IPS-NIHi11 (cell line): ENCODE data around the gene BPHL.
"Not testable (repeated sequence)": the region's sequence is repeated elsewhere in the genome, so short reads cannot be mapped to it uniquely, and the experiment has no call there.

ENCODE experiments used
- DNase-seq: peaks from one replicate; pipeline ENCODE4 v3.0.0; 2012; ENCODE audit warnings: mixed read lengths, low spot score

Gene BPHL

GRCh38 chr6:3156184-3157130 lies 37.9 kb downstream of the BPHL start:
- DNase-seq: peak; percentile 21

DNA sequence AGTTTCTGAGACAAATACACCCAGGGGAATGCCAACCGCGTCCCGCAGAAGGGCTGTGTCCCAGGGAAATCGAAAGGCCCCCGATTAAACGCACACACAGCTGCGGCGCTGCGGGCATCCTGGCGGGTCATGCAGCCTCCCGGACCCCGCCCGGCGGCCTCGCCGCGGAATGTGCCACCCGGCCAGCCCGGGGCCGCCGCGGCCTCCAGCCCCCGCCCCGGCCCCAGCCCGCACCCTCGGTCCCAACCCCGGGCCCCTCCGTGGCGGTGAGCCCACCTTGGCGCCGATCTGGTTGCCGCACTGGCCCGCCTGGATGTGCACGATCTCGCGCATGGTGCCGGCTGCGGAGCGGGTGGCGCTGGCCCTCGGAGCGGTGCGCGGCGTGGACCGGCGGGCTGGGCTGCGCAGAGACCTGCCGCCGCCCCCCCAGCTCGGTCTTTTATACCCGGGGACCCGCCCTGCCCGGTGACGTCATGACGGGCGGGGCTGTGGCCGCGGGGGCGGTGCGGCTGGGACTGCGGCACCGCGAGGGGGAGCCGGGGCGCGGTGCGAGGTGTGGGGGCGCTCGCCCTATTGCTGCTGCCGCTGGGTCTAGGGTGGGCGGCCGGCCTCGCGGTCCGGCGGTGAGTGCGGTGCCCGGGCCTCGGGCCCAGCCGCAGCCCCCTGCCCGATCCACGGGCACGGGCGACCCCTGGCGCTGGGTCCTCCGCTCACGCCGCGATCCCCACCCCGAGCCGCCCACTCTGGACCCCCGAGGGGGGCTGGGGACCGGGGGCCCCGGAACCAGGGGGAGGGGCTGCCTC lies 38.8 kb downstream of the BPHL start, which contains the start of gene TUBB2A:
Gene TUBB2A, minus strand, starts transcription at position 414 of the 803 bp plus-strand sequence. Its CDS starts 81 bp downstream, at position 333.
- peak; percentile 95 for DNase-seq

GRCh38 chr6:3159805-3160781 lies 41.6 kb downstream of the BPHL start:
- no peak for DNase-seq

- no peak for DNase-seq
Measured at GRCh38 chr6:3162067-3162497, 43.6 kb downstream of the BPHL start.

GRCh38 chr6:3162565-3163247 lies 44.2 kb downstream of the BPHL start:
- peak; percentile 87 for DNase-seq

DNA sequence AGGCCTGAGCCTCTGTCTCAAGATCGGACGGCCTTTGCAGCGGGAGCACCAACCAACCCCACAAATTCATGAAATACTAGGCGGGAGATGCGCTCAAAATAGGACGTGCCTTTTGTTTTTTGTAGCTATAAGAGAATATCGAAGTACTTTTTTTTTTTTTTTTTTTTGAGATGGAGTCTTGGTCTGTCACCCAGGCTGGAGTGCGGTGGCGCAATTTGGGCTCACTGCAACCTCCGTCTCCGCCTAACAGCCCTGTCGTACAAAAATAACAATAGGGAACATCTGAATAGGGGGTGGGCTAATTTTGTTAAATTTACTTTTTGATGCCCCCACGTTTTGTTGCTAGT lies 44.7 kb downstream of the BPHL start:
- no peak for DNase-seq

- DNase-seq: no peak
Measured at GRCh38 chr6:3164388-3164787, 45.9 kb downstream of the BPHL start.

DNA sequence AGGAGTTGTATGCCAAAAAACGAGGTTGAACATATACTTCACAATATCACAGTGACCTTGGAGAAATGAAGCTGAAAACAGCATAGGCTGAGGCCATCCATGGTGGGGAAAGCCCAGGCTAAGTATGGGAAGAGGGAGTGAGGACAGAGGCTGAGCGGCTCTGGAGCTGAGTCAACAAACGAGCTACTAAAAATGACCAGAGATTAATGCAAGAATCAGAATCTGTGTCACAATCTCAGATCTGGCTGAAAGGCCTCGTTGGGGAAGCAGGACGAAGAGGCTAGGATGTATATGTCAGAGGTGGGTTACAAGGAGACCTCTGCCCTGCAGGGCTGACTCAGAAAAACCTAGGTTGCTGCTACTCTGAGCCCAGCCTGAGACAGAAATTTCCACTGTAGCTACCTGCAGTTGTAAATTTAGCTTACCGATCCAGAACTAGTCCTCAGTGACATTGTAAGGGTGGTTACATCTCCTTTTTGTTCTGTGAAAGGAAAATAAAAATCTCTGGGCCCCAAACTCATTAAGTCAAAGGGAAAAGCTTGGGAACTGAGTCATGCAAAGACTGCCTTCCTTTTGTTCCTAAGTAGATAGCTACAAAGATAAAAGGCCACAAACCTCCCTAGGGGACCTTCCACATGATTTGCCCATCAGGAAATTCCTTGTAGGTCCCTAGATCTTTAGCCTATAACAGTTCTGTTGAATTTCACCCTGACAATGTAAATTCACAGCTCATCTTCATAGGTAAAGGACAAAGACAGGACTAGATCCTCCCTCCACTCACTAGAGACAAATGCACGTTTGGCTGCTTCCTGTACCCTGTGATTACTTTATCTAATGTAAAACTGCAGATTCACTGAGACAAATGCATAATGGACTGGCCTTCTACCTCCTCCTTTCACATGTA lies 47.4 kb downstream of the BPHL start:
- no peak for DNase-seq

DNA sequence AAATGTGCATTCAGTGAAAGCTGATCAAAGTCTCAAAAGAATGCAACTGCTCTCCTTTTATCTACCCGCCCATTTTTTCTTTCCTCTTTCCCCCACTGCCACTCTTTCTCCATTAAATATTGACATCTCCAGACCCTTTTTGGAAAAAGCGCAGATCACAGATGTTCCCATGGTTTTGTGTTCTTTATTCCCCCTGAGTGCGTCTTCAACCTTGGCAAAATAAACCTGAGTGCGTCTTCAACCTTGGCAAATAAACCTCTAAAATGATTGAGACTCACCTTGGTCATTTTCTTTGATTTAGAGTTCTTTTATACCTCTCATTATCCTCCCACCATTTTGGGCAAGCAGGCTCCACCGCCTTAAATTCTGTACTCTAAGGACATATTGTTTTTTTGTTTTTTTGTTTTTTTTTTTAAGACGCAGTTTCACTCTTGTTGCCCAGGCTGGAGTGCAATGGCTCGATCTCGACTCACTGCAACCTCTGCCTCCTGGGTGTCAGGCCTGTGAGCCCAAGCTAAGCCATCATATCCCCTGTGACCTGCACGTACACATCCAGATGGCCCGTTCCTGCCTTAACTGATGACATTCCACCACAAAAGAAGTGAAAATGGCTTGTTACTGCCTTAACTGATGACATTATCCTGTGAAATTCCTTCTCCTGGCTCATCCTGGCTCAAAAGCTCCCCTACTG lies 48.2 kb downstream of the BPHL start:
- not testable (repeated sequence) for DNase-seq

GRCh38 chr6:3168046-3168445 lies 49.5 kb downstream of the BPHL start:
- DNase-seq: not testable (repeated sequence)

DNA sequence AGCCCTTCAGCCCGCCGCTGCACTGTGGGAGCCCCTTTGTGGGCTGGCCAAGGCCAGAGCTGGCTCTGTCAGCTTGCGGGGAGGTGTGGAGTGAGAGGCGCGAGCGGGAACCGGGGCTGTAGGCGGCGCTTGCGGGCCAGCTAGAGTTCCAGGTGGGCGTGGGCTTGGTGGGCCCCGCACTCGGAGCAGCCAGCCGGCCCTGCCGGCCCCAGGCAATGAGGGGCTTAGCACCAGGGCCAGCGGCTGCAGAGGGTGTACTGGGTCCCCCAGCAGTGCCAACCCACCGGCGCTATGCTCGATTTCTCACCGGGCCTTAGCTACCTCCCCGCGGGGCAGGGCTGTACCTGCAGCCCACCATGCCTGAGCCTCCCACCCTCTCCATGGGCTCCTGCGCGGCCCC lies 52.2 kb downstream of the BPHL start:
- not testable (repeated sequence) for DNase-seq

DNA sequence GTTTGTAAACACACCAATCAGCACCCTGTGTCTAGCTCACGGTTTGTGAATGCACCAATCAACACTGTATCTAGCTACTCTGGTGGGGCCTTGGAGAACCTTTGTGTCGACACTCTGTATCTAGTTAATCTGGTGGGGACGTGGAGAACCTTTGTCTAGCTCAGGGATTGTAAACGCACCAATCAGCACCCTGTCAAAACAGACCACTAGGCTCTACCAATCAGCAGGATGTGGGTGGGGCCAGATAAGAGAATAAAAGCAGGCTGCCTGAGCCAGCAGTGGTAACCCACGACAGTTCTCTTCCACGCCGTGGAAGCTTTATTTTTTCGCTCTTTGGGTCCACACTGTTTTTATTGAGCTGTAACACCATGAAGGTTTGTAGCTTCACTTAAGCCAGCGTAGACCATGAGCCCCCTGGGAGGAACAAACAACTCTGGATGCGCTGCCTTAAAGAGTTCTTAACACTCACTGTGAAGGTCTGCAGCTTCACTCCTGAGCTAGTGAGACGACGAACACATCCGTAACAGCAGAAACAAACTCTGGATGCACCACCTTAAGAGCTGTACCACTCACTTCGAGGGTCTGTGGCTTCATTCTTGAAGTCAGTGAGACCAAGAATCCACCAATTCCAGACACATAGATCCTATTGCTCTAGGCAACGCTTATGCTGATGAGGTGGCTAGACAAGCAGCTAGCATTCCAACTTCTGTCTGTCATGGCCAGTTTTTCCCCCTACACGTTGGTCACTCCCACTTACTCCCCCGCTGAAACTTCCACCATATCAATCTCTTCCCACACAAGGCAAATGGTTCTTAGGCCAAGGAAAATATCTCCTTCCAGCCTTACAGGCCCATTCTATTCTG lies 53.0 kb downstream of the BPHL start:
- not testable (repeated sequence) for DNase-seq

DNA sequence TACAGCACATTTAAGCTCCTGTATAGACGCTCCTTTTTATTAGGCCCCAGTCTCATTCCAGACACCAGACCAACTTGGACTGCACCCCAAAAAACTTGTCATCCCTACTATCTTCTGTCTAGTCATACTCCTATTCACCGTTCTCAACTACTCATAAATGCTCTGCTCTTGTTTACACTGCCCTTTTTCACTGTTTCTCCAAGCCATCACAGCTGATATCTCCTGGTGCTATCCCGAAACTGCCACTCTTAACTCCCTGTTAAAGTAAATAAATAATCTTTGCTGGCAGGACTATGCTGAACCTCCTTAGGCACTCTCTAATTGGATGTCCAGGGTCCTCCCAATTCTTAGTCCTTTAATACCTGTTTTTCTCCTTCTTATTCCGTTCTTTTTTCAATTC lies 54.3 kb downstream of the BPHL start:
- DNase-seq: not testable (repeated sequence)

- not testable (repeated sequence) for DNase-seq
Measured at GRCh38 chr6:3173636-3174089, 55.2 kb downstream of the BPHL start.

- DNase-seq: no peak
Measured at GRCh38 chr6:3175715-3176402, 57.3 kb downstream of the BPHL start.

DNA sequence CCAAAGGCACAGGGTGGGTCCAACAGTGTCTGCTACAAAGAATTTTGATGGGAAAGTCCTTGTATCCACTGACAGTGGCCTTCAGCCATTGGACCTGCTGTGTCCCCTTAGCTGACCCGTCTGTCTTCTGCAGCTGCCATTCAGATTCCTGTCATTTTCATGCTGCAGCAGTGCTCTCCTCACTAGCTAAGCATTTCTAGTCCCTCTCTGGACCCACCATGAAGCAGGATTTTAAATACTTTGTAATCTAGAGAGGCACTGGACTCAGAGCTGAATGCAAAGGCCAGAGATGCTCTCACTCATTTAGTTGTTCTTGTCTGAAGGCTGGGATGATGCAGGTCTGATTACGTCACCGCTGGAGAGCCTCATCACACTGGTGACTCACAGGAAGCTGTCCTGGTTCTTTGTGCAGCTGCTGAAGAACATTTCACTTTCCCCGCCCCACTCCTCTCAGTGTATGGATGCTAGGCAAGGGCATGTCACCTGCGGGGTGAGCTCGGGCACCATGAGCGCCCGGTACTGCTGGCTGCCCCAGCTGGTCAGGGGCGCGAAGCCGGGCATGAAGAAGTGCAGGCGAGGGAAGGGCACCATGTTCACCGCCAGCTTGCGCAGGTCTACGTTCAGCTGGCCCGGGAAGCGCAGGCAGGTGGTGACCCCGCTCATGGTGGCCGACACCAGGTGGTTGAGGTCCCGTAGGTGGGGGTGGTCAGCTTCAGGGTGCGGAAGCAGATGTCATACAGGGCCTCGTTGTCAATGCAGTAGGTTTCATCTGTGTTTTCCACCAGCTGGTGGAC lies 58.2 kb downstream of the BPHL start:
- no peak for DNase-seq

- not testable (repeated sequence) for DNase-seq
Measured at GRCh38 chr6:3178666-3179065, 60.2 kb downstream of the BPHL start.
